Measurements from ENCODE around the gene LPCAT1. TPM values are rescaled to one million over a fixed set of nuclear protein-coding genes. Genes with fewer than 3 reads are reported as not detected.

Gene LPCAT1
- total and polyA plus RNA-seq, 2 experiments from 2014 or later, result 44.1 to 56.0 TPM

GRCh38 chr5:1538741-1539392, 15.1 kb upstream of the LPCAT1 start:
- TF ChIP-seq, protein P1, sequence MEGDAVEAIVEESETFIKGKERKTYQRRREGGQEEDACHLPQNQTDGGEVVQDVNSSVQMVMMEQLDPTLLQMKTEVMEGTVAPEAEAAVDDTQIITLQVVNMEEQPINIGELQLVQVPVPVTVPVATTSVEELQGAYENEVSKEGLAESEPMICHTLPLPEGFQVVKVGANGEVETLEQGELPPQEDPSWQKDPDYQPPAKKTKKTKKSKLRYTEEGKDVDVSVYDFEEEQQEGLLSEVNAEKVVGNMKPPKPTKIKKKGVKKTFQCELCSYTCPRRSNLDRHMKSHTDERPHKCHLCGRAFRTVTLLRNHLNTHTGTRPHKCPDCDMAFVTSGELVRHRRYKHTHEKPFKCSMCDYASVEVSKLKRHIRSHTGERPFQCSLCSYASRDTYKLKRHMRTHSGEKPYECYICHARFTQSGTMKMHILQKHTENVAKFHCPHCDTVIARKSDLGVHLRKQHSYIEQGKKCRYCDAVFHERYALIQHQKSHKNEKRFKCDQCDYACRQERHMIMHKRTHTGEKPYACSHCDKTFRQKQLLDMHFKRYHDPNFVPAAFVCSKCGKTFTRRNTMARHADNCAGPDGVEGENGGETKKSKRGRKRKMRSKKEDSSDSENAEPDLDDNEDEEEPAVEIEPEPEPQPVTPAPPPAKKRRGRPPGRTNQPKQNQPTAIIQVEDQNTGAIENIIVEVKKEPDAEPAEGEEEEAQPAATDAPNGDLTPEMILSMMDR (IDR thresholded peaks at IDR 0.05; ENCODE audit: poor library complexity), result no peak
- no peak for TF ChIP-seq EZH2phosphoT487 (IDR thresholded peaks at IDR 0.05; ENCODE audit: low read depth, severe bottlenecking, unreplicated experiment)
- no peak for TF ChIP-seq EZH2 (IDR thresholded peaks at IDR 0.05; ENCODE audit: borderline replicate concordance)
- DNase-seq (ENCODE audit: low spot score), result no peak
- Histone ChIP-seq H3K27me3 (no peaks in the 10 kb centered on the region), H3K27ac (no peak overlapping the region), H3K36me3 (replicated peaks; ENCODE audit: insufficient read depth, low read depth) (no peaks in the 10 kb centered on the region), H3K79me2 (no peaks in the 10 kb centered on the region), H3K4me3 (no peak overlapping the region), H3K4me1 (ENCODE audit: insufficient read depth) (peaks cover 2% of the 10 kb centered on the region), H4K20me1 (ENCODE audit: insufficient read depth, poor library complexity, severe bottlenecking) (no peaks in the 10 kb centered on the region), H3K4me2 (no peak overlapping the region), H3K9me3 (ENCODE audit: low read depth) (no peaks in the 10 kb centered on the region), H2AFZ (no peak overlapping the region), H3K9me2 (replicated peaks; ENCODE audit: insufficient read depth) (no peaks in the 10 kb centered on the region)
- WGBS (ENCODE audit: low lambda C conversion rate, missing lambda C conversion rate), result 96% methylated on average over 13 of the region's 13 CpGs

- Histone ChIP-seq H3K27ac (no peak overlapping the region), H3K79me2 (no peaks in the 10 kb centered on the region), H3K27me3 (no peaks in the 10 kb centered on the region), H4K20me1 (ENCODE audit: insufficient read depth, poor library complexity, severe bottlenecking) (no peaks in the 10 kb centered on the region), H3K9me2 (replicated peaks; ENCODE audit: insufficient read depth) (no peaks in the 10 kb centered on the region), H3K4me1 (ENCODE audit: insufficient read depth) (peaks cover 2% of the 10 kb centered on the region), H3K4me3 (no peak overlapping the region), H3K9me3 (ENCODE audit: low read depth) (no peaks in the 10 kb centered on the region), H2AFZ (no peak overlapping the region), H3K36me3 (replicated peaks; ENCODE audit: insufficient read depth, low read depth) (no peaks in the 10 kb centered on the region), H3K4me2 (no peak overlapping the region)
- no peak for TF ChIP-seq EZH2phosphoT487 (IDR thresholded peaks at IDR 0.05; ENCODE audit: low read depth, severe bottlenecking, unreplicated experiment)
- TF ChIP-seq EZH2 (IDR thresholded peaks at IDR 0.05; ENCODE audit: borderline replicate concordance), result no peak
- TF ChIP-seq, protein P1 (IDR thresholded peaks at IDR 0.05; ENCODE audit: poor library complexity), result no peak
- 92% methylated on average over 14 of the region's 14 CpGs for WGBS (ENCODE audit: low lambda C conversion rate, missing lambda C conversion rate)
- no peak for DNase-seq (ENCODE audit: low spot score)
Measured at GRCh38 chr5:1538276-1538675, 14.5 kb upstream of the LPCAT1 start.

DNA sequence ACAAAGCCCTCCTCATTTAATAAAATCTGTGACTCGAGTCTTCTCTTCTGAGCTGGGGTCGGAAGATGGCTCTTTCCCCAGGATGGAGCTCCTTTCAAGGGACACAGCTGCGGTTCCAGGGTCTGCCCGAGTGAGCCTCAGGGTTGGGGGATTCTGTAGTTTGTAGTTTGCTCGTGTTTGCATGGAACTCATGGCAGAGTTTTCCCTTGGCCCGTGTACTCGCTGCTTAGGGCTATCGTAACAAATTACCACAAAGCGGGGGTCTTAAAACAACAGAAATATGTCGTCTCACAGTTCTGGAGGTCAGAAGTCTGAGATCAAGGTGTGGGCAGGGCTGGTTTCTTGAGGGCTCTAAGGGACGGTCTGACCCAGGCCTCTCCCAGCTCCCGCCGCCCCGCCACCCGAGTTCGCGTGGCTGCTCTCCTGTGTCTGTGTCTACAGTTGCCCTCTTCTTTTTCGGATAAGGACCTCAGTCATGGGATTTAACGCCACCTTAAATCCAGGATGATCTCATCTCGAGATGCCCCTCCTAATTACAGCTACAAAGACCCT, 13.9 kb upstream of the LPCAT1 start:
- H3K9me3 ChIP-seq (ENCODE audit: low read depth), result no peaks in the 10 kb centered on the region
- H2AFZ ChIP-seq, result no peak overlapping the region
- no peak for DNase-seq (ENCODE audit: low spot score)
- H3K79me2 ChIP-seq, result no peaks in the 10 kb centered on the region
- H4K20me1 ChIP-seq (ENCODE audit: insufficient read depth, poor library complexity, severe bottlenecking), result no peaks in the 10 kb centered on the region
- no peak overlapping the region for H3K4me2 ChIP-seq
- no peaks in the 10 kb centered on the region for H3K9me2 ChIP-seq (replicated peaks; ENCODE audit: insufficient read depth)
- H3K4me3 ChIP-seq, result no peak overlapping the region
- WGBS (ENCODE audit: low lambda C conversion rate, missing lambda C conversion rate), result 94% methylated on average over 20 of the region's 20 CpGs
- no peaks in the 10 kb centered on the region for H3K36me3 ChIP-seq (replicated peaks; ENCODE audit: insufficient read depth, low read depth)
- H3K4me1 ChIP-seq (ENCODE audit: insufficient read depth), result peaks cover 2% of the 10 kb centered on the region
- no peak overlapping the region for H3K27ac ChIP-seq
- H3K27me3 ChIP-seq, result no peaks in the 10 kb centered on the region
- no peak for TF ChIP-seq EZH2phosphoT487 (IDR thresholded peaks at IDR 0.05; ENCODE audit: low read depth, severe bottlenecking, unreplicated experiment)
- TF ChIP-seq, protein P1 (IDR thresholded peaks at IDR 0.05; ENCODE audit: poor library complexity), result no peak
- TF ChIP-seq EZH2 (IDR thresholded peaks at IDR 0.05; ENCODE audit: borderline replicate concordance), result no peak
